Ishikawa (cell line): ENCODE data around the gene ANXA8.

Experiments used
- CEBPB ChIP-seq: IDR thresholded peaks from 2 replicates; pipeline ENCODE4 v1.6.1; 2012
- CREB1 ChIP-seq: IDR thresholded peaks from 2 replicates; pipeline ENCODE4 v1.6.1; 2012; ENCODE audit warnings: low read depth
- EGR1 ChIP-seq: IDR thresholded peaks from 2 replicates; pipeline ENCODE4 v1.6.1; 2012
- EP300 ChIP-seq: IDR thresholded peaks from 2 replicates; pipeline ENCODE4 v1.6.1; 2012; ENCODE audit warnings: borderline replicate concordance
- FOXM1 ChIP-seq: IDR thresholded peaks from 2 replicates; pipeline ENCODE4 v1.6.1; 2012; ENCODE audit warnings: low read depth, borderline replicate concordance
- MAX ChIP-seq: IDR thresholded peaks from 2 replicates; pipeline ENCODE4 v1.6.1; 2012
- NFIC ChIP-seq: IDR thresholded peaks from 2 replicates; pipeline ENCODE4 v1.6.1; 2012
- RAD21 ChIP-seq: IDR thresholded peaks from 2 replicates; pipeline ENCODE4 v1.6.1; 2012; ENCODE audit warnings: low read depth
- REST ChIP-seq: IDR thresholded peaks from 2 replicates; pipeline ENCODE4 v1.6.1; 2012; ENCODE audit warnings: low read depth, mild to moderate bottlenecking
- TAF1 ChIP-seq: IDR thresholded peaks from 2 replicates; pipeline ENCODE4 v1.6.1; 2012; ENCODE audit warnings: low read depth, mild to moderate bottlenecking
- TCF12 ChIP-seq: IDR thresholded peaks from 2 replicates; pipeline ENCODE4 v1.6.1; 2012; ENCODE audit warnings: low read depth
- TEAD4 ChIP-seq: IDR thresholded peaks from 2 replicates; pipeline ENCODE4 v1.6.1; 2012
- USF1 ChIP-seq: IDR thresholded peaks from 2 replicates; pipeline ENCODE4 v1.6.1; 2012
- YY1 ChIP-seq: IDR thresholded peaks from 2 replicates; pipeline ENCODE4 v1.6.1; 2012; ENCODE audit warnings: low read depth
- ZBTB7A ChIP-seq: IDR thresholded peaks from 2 replicates; pipeline ENCODE4 v1.6.1; 2012; ENCODE audit warnings: low read depth

The ANXA8 gene

GRCh38 chr10:47453141-47454007 lies 30.5 kb downstream of the ANXA8 start:
- TF ChIP-seq TCF12, result no peak
- TF ChIP-seq FOXM1, result no peak
- no peak for TF ChIP-seq TAF1
- TF ChIP-seq MAX, result no peak

GRCh38 chr10:47452495-47453140 lies 31.3 kb downstream of the ANXA8 start:
- no peak for TF ChIP-seq TEAD4

- TF ChIP-seq EGR1, result no peak
- TF ChIP-seq TEAD4, result no peak
- TF ChIP-seq NFIC, result no peak
- no peak for TF ChIP-seq CREB1
- no peak for TF ChIP-seq CEBPB
- TF ChIP-seq TAF1, result no peak
- no peak for TF ChIP-seq FOXM1
- no peak for TF ChIP-seq YY1
- TF ChIP-seq MAX, result no peak
- no peak for TF ChIP-seq REST
- no peak for TF ChIP-seq ZBTB7A
- TF ChIP-seq RAD21, result no peak
- no peak for TF ChIP-seq TCF12
- TF ChIP-seq EP300, result no peak
- no peak for TF ChIP-seq USF1
Measured at GRCh38 chr10:47451998-47452494, 31.9 kb downstream of the ANXA8 start.

- TF ChIP-seq EP300 (no peak), USF1 (no peak), REST (no peak), CEBPB (no peak), FOXM1 (no peak), YY1 (no peak), EGR1 (no peak), CREB1 (no peak), NFIC (no peak)
Measured at GRCh38 chr10:47451273-47451997, 32.5 kb downstream of the ANXA8 start.

- no peak for TF ChIP-seq REST
- no peak for TF ChIP-seq MAX
- TF ChIP-seq CEBPB, result no peak
- no peak for TF ChIP-seq NFIC
- TF ChIP-seq EGR1, result no peak
- TF ChIP-seq FOXM1, result no peak
- TF ChIP-seq RAD21, result no peak
- TF ChIP-seq USF1, result no peak
- TF ChIP-seq TEAD4, result no peak
- TF ChIP-seq ZBTB7A, result no peak
- no peak for TF ChIP-seq YY1
- no peak for TF ChIP-seq CREB1
Measured at GRCh38 chr10:47450442-47450841, 33.5 kb downstream of the ANXA8 start.
